ENCODE results near the gene ZFPM1.
A peak's percentile ranks its signal among the peaks of the same experiment; 100 is the strongest.
"Not testable (repeated sequence)": the region's sequence is repeated elsewhere in the genome, so short reads cannot be mapped to it uniquely, and the experiment has no call there.

Gene ZFPM1

DNA sequence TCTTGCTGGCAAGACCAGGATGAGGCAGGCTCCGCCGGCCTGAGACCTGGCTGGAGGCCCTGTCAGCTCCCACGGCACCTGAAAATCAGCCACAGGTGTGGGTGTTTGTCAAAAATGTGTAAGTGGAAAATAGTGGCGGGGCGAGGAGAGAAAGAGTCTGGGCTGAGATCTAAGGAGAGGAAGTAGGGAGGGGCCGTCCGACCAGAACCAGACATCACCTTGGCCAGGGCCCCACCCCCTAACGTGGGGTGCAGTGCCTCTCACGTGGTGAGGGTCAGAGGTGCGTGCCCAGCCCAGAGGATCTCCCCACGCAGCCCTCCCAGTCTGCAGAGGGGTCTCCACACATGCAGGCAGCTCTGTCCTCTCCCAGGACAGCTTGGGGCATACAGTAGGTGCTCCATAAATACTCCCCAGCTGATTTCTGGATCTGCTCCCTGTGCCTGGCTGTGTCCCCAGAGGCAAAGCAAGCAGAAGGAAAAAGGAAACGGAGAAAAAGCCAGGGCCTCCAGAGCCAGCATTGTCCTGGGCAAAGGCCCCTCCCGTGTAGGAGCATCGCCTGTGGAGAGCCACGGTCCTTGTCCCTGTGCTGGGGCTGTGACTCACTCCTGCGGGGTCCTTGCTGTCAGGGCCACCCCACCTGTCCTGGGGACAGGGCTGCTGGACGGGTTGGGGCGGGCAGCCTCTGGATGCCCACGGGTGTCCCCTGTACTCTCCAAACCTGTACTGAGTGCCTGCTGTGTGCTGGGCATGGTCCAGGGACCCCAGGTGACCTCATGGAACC is 16.7 kb downstream of the ZFPM1 start:
- peak; percentile 58 for DNase-seq
- Mint-ChIP-seq H3K4me1 (ENCODE audit: low read depth) (peaks cover 67% of the 10 kb centered on the region), H3K4me3 (peak overlapping the region; percentile 31), H3K36me3 (ENCODE audit: low read depth) (peaks cover 3% of the 10 kb centered on the region), H3K27me3 (no peaks in the 10 kb centered on the region), H3K27ac (peak overlapping the region; percentile 79), H3K9me3 (no peaks in the 10 kb centered on the region)

DNA sequence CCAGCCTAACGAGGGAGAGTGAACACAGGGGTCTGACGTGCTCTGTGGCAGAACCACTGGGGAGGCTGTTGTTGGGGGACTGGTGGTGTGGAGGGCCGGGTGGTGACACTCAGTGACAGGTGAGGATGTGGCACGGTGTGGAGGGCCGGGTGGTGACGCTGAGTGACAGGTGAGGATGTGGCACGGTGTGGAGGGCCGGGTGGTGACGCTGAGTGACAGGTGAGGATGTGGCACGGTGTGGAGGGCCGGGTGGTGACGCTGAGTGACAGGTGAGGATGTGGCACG is 17.3 kb downstream of the ZFPM1 start:
- peaks cover 63% of the 10 kb centered on the region for H3K4me1 Mint-ChIP-seq (ENCODE audit: low read depth)

GRCh38 chr16:88470696-88471095 is 17.6 kb downstream of the ZFPM1 start:
- H3K4me3 Mint-ChIP-seq; DNase-seq; H3K36me3 Mint-ChIP-seq (ENCODE audit: low read depth); H3K9me3 Mint-ChIP-seq; H3K27ac Mint-ChIP-seq; H3K27me3 Mint-ChIP-seq: not testable (repeated sequence)
- peaks cover 59% of the 10 kb centered on the region for H3K4me1 Mint-ChIP-seq (ENCODE audit: low read depth)

More for the DNA sequence above, 17.3 kb downstream of the ZFPM1 start:
- H3K4me3 Mint-ChIP-seq; H3K27me3 Mint-ChIP-seq; DNase-seq; H3K36me3 Mint-ChIP-seq (ENCODE audit: low read depth); H3K9me3 Mint-ChIP-seq: not testable (repeated sequence)
- peak overlapping the region; percentile 79 for H3K27ac Mint-ChIP-seq

GRCh38 chr16:88471115-88471514 is 18.0 kb downstream of the ZFPM1 start:
- no peak for DNase-seq
- H3K36me3 Mint-ChIP-seq (ENCODE audit: low read depth): peaks cover 3% of the 10 kb centered on the region
- no peaks in the 10 kb centered on the region for H3K27me3 Mint-ChIP-seq
- no peak overlapping the region for H3K4me3 Mint-ChIP-seq
- H3K4me1 Mint-ChIP-seq (ENCODE audit: low read depth): peaks cover 55% of the 10 kb centered on the region
- H3K9me3 Mint-ChIP-seq: no peaks in the 10 kb centered on the region
- H3K27ac Mint-ChIP-seq: peak overlapping the region; percentile 52

DNA sequence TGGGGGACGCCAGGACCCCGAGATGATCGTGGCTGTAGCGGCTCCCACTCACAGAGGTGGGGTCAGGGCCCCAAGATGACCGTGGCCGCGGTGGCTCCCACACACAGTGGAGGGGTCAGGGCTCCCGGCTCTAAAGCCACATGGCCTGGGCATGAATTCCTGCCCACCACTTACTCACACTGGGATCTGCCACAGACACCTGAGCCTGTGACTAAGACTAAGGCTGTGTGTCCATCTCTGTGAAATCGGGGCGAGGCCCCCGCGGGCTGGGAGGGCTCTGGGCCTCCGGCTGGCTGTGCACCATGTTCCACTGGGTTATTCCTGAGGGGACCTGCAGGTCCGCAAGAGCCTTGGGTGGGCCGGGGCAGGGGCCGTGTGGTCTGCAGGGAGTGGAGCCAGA is 18.5 kb downstream of the ZFPM1 start:
- Mint-ChIP-seq H3K36me3 (ENCODE audit: low read depth) (peaks cover 3% of the 10 kb centered on the region), H3K27ac (no peak overlapping the region), H3K4me3 (no peak overlapping the region), H3K9me3 (no peaks in the 10 kb centered on the region), H3K27me3 (no peaks in the 10 kb centered on the region), H3K4me1 (ENCODE audit: low read depth) (peaks cover 52% of the 10 kb centered on the region)
- DNase-seq: no peak

DNA sequence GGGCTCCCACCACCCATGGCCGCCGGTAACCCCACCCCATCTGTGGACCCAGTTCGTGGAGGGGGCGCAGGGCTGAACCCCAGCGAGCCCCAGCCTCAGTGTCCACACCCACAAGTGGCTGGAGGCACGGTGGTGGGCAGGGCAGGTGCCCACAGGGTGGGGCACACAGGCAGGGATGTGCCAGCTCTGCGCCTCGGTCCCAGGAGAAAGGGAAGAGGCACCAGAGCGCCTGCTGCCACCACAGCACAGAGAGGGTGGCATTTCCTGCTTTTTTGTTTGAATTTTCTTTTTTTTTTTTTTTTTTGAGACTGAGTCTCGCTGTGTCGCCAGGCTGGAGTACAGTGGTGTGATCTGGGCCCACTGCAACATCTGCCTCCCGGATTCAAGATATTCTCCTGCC is 19.0 kb downstream of the ZFPM1 start:
- no peak for DNase-seq
- Mint-ChIP-seq H3K36me3 (ENCODE audit: low read depth) (peaks cover 3% of the 10 kb centered on the region), H3K27me3 (no peaks in the 10 kb centered on the region), H3K4me1 (ENCODE audit: low read depth) (peaks cover 52% of the 10 kb centered on the region), H3K27ac (no peak overlapping the region), H3K4me3 (no peak overlapping the region), H3K9me3 (no peaks in the 10 kb centered on the region)

DNA sequence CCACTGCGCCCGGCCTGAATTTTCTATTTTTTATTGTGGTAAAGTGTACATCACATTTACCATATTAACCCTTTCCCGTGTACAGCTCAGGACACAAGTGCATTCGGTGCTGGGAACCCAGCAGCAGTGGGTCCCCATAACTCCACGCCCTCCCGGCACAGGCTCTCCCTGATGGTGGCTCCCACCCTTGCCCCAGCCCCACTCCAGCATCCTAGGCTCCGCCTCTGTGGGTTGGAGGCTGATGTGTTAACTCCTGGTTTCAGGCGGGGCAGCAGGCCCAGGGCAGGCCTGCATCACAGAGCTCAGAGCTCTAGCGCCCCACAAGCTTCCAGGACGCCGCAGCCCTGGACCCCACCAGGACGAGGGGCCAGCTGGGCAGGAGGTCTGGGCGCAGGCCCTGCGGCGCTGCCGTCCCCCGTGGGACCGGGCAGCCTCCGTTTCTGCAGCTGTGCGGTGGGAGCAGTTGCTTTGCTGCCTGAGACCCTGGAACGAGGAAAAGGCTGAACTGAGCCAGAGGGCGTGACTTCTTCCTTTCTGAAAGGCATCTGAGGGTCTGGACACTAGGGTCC is 19.6 kb downstream of the ZFPM1 start:
- H3K36me3 Mint-ChIP-seq (ENCODE audit: low read depth): peaks cover 3% of the 10 kb centered on the region
- peak overlapping the region; percentile 40 for H3K27ac Mint-ChIP-seq
- DNase-seq: no peak
- H3K9me3 Mint-ChIP-seq: no peaks in the 10 kb centered on the region
- no peak overlapping the region for H3K4me3 Mint-ChIP-seq
- peaks cover 54% of the 10 kb centered on the region for H3K4me1 Mint-ChIP-seq (ENCODE audit: low read depth)
- no peaks in the 10 kb centered on the region for H3K27me3 Mint-ChIP-seq

DNA sequence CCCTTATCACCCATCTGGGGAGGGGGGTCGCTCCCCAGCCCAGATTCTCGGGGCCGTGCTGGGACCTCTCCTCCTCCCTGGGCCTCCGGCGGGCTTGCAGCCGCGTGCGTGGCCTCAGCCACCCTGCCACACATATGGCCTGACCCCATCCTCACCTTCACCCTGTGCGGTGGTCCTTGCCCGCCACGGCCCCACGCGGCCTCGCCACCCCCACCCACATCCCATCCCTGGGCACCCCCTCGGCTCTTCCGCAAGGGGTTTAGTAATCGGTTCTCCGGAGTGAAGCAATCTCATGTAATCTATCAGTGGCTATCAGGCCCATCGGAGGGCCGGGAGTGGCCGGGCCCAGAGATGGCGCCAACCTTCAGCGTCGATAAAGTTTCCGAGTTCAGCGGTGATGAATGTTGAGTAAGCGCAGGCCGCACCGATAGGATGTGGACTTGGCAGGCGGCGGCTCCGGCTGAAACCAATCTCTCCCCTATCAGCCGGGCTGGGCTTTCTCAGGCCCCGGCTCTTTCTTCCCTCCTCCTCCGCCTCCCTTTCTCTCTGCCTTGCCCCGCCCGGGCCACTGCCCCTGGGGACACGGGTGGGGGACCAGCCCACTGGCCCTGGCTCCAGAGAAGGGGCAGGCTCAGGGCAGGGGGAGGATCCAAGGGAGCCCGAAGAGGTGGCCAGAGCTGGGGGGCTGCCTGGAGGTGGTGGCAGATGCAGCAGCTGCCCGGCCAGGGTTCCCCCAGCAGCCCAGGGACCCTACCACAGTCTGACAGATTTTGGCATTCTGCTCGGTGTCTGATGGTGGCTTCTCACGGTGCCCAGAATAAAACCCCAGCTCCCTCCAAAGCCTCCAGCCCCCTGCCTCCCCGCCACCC is 20.8 kb downstream of the ZFPM1 start:
- Mint-ChIP-seq H3K27me3 (no peaks in the 10 kb centered on the region), H3K27ac (no peak overlapping the region), H3K9me3 (no peaks in the 10 kb centered on the region), H3K4me3 (no peak overlapping the region), H3K36me3 (ENCODE audit: low read depth) (peaks cover 3% of the 10 kb centered on the region), H3K4me1 (ENCODE audit: low read depth) (peaks cover 55% of the 10 kb centered on the region)
- no peak for DNase-seq

- peaks cover 3% of the 10 kb centered on the region for H3K36me3 Mint-ChIP-seq (ENCODE audit: low read depth)
- H3K9me3 Mint-ChIP-seq: no peaks in the 10 kb centered on the region
- H3K27ac Mint-ChIP-seq: no peak overlapping the region
- DNase-seq: no peak
- no peaks in the 10 kb centered on the region for H3K27me3 Mint-ChIP-seq
- no peak overlapping the region for H3K4me3 Mint-ChIP-seq
- peaks cover 53% of the 10 kb centered on the region for H3K4me1 Mint-ChIP-seq (ENCODE audit: low read depth)
Observed at GRCh38 chr16:88475037-88475436, 22.0 kb downstream of the ZFPM1 start.

DNA sequence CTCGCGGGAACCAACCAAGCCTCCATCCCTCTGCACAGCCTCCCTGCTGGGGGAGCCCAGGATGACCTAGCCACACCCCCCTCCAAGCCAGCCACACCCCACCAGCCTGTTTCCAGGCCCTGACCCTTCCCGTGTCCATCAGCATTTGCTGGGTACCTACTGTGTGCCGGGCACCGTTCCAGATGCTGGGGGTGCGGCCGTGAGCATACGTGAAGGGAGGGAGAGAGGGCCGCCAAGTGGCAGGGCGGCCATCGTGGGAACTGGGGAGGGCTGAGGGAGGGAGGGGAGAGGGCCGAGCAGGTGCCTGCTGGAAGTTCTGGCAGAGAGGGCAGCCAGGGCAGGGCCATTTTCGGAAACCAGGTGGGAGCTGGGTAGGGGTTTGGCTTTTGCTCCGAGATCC is 23.1 kb downstream of the ZFPM1 start:
- no peak for DNase-seq
- Mint-ChIP-seq H3K27me3 (no peaks in the 10 kb centered on the region), H3K4me3 (no peak overlapping the region), H3K36me3 (ENCODE audit: low read depth) (peaks cover 3% of the 10 kb centered on the region), H3K27ac (no peak overlapping the region), H3K9me3 (no peaks in the 10 kb centered on the region), H3K4me1 (ENCODE audit: low read depth) (peaks cover 48% of the 10 kb centered on the region)

- Mint-ChIP-seq H3K27ac (peak overlapping the region; percentile 71), H3K27me3 (no peaks in the 10 kb centered on the region), H3K36me3 (ENCODE audit: low read depth) (peaks cover 3% of the 10 kb centered on the region), H3K4me1 (ENCODE audit: low read depth) (peaks cover 50% of the 10 kb centered on the region), H3K9me3 (no peaks in the 10 kb centered on the region), H3K4me3 (no peak overlapping the region)
- DNase-seq: no peak
Observed at GRCh38 chr16:88476817-88477397, 23.8 kb downstream of the ZFPM1 start.

- DNase-seq: peak; percentile 61
- H3K4me3 Mint-ChIP-seq: no peak overlapping the region
- peaks cover 47% of the 10 kb centered on the region for H3K4me1 Mint-ChIP-seq (ENCODE audit: low read depth)
- no peaks in the 10 kb centered on the region for H3K9me3 Mint-ChIP-seq
- peak overlapping the region; percentile 81 for H3K27ac Mint-ChIP-seq
- H3K27me3 Mint-ChIP-seq: no peaks in the 10 kb centered on the region
- peaks cover 3% of the 10 kb centered on the region for H3K36me3 Mint-ChIP-seq (ENCODE audit: low read depth)
Observed at GRCh38 chr16:88477631-88478519, 24.8 kb downstream of the ZFPM1 start.

GRCh38 chr16:88478889-88479792 is 26.1 kb downstream of the ZFPM1 start:
- H3K36me3 Mint-ChIP-seq (ENCODE audit: low read depth): peaks cover 6% of the 10 kb centered on the region
- H3K9me3 Mint-ChIP-seq: no peaks in the 10 kb centered on the region
- H3K27me3 Mint-ChIP-seq: no peaks in the 10 kb centered on the region
- no peak overlapping the region for H3K27ac Mint-ChIP-seq
- H3K4me1 Mint-ChIP-seq (ENCODE audit: low read depth): peaks cover 45% of the 10 kb centered on the region
- no peak for DNase-seq
- H3K4me3 Mint-ChIP-seq: no peak overlapping the region
